ENCODE data around the gene PLXNB1.
"Not testable (repeated sequence)": the region's sequence is repeated elsewhere in the genome, so short reads cannot be mapped to it uniquely, and the experiment has no call there.

Gene PLXNB1

DNA sequence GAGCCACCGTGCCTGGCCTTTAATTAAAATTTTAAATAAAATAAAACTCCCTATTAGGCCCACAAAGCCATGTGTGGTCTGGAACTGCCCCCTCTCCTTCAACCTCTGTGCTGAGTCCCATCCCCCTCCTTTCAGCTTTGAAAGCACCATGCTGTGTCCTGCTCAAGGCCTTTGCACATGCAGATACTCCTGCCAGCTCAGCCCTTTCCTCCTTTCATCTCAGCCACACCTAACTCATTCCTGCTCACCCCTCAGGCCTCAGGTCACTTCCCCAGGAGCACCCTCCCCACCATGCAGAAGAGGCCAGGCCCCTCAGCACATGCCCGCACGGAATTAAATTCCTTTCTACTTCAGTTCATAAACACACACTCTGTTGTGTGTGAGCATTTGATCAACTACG, 44.7 kb upstream of the PLXNB1 start:
- no peak for DNase-seq (ENCODE audit: low spot score)
- TF ChIP-seq, protein P1, sequence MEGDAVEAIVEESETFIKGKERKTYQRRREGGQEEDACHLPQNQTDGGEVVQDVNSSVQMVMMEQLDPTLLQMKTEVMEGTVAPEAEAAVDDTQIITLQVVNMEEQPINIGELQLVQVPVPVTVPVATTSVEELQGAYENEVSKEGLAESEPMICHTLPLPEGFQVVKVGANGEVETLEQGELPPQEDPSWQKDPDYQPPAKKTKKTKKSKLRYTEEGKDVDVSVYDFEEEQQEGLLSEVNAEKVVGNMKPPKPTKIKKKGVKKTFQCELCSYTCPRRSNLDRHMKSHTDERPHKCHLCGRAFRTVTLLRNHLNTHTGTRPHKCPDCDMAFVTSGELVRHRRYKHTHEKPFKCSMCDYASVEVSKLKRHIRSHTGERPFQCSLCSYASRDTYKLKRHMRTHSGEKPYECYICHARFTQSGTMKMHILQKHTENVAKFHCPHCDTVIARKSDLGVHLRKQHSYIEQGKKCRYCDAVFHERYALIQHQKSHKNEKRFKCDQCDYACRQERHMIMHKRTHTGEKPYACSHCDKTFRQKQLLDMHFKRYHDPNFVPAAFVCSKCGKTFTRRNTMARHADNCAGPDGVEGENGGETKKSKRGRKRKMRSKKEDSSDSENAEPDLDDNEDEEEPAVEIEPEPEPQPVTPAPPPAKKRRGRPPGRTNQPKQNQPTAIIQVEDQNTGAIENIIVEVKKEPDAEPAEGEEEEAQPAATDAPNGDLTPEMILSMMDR (IDR thresholded peaks at IDR 0.05; ENCODE audit: extremely low read depth, missing control alignments): no peak

DNA sequence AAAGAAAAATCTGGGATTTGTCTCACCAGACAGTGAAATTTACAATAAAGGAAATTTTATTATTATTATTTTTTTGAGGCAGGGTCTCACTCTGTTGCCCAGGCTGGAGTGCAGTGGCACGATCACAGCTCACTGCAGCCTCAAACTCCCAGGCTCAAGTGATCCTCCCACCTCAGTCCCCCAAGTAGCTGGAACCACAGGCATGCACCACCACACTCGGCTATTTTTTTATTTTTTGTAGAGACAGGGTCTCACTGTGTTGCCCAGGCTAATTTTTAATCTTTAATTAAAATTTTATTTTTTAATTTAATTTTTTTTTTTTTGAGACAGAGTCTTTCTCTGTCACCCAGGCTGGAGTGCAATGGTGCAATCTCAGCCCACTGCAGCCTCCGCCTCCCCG, 44.1 kb upstream of the PLXNB1 start:
- not testable (repeated sequence) for DNase-seq (ENCODE audit: low spot score)

DNA sequence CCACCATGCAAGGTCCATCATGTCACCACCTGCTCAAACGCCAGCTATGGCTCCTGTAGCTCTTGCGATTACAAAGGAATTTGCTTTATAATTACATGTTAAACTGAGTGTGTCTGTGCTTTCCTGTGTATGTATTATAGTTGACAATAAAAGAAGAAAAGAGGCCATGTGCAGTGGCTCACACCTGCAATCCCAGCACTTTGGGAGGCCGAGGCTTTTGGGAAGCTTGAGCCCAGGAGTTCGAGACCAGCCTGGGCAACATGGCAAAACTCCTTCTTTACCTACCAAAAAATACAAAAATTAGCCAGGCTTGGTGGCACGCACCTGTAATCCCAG, 43.7 kb upstream of the PLXNB1 start:
- no peak for DNase-seq (ENCODE audit: low spot score)
- TF ChIP-seq, protein P1 (IDR thresholded peaks at IDR 0.05; ENCODE audit: extremely low read depth, missing control alignments): no peak

DNA sequence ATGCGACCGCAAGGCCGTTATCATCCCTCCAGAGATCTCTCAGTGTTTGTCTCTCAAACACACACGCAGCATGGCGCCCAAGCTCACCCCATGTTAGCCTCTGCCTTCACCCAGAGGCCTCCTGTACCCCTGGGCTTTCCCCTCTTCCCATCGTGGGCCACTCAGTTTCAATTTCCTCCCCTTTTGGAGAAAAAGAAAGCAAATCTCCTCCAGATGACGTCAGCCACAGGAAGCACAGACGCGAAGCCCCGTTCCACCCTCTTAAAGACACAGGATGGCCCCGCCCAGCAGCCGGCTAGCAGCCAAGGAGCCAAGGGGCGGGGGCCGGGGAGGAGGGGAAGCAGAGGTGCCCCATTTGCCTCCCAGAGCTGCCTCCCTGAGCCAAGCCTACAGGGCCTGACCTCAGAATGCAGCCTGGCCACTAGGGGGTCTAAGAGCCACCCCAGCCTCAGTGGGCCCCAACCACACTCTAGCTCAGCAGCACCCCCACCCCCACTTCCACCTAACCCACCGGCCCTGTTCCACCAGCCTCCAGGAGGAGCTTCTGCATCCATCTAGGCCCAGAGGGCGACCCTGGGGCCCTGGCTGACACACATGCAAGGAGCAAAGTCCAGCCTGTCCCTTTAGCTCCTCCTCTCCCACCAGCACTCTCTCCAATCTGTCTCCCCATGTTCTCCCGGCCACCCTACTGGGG, 43.2 kb upstream of the PLXNB1 start:
- TF ChIP-seq, protein P1 (IDR thresholded peaks at IDR 0.05; ENCODE audit: extremely low read depth, missing control alignments): peak; percentile 3
- peak; percentile 93 for DNase-seq (ENCODE audit: low spot score)

DNA sequence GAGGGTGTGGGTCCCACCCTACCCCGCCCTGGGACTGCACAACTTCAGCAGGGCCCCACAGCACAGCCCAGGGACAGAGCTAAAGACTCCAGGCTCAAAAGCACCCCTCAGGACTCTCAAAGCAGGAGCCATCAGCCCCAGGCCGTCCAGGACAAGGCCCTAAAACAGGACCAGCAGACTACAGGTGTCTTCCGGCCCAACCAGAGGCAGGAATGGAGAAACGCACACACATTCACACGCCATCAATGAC, 42.7 kb upstream of the PLXNB1 start:
- no peak for DNase-seq (ENCODE audit: low spot score)
- TF ChIP-seq, protein P1 (IDR thresholded peaks at IDR 0.05; ENCODE audit: extremely low read depth, missing control alignments): no peak

DNA sequence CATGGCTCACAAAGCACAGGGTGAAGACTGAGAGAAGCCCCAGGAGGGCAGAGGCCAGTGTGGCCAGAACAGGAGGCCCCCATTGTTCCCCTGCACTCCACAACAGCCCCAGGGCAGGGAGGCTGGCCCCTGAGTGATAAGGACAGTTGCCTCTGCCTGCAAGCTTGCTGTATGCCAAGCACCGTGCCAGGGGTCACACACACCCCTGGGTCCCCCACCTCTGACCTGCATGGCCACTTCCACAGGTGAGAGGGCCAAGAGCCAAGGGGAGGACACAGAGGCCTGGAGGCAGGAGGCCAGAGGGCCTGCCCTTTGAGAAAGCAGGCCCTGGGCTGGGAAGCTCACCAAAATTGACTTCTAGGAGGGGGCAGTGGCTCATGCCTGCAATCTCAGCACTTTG, 40.4 kb upstream of the PLXNB1 start:
- TF ChIP-seq, protein P1 (IDR thresholded peaks at IDR 0.05; ENCODE audit: extremely low read depth, missing control alignments): no peak
- DNase-seq (ENCODE audit: low spot score): no peak

DNA sequence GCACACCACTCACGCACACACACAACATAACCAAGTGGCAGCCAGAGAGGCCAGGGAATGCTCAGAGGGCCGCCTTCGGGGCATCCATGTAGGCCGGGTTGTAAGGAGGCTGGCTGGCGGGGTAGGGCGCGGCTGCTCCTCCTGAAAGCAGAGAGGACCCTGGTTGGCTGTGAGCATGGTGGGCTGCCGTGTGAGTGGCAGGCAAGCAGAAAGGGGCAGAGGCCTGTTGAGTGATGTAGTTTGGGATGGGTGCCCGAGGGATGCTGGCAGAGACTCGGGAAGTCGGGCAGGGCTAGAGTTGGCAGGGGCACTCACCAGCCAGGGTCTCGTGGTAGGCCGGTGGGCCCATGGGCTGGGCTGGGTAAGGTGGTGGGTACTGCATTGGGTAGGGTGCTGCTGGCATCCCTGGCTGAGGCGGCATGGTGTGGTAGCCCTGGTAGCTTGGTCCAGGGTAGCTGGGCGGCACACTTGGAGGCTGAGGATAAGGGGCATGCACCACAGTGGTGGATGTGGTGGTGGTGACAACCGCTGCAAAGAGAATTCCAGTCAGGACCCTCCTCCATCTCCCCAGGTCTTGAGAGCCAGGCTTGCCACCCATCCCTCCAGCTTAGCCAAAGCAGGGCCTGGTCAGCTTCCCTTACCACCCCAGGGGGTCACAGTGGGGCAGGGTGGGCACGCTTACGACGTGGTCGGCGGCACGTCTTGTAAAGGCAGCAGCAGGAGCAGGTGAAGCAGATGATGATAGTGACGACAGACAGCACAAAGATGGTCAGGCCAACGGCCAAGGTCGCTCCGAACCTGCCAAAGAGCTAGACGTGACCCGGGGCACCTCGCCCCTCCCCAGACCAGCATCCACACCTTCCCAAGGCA, 39.4 kb upstream of the PLXNB1 start:
- TF ChIP-seq, protein P1 (IDR thresholded peaks at IDR 0.05; ENCODE audit: extremely low read depth, missing control alignments): no peak

DNA sequence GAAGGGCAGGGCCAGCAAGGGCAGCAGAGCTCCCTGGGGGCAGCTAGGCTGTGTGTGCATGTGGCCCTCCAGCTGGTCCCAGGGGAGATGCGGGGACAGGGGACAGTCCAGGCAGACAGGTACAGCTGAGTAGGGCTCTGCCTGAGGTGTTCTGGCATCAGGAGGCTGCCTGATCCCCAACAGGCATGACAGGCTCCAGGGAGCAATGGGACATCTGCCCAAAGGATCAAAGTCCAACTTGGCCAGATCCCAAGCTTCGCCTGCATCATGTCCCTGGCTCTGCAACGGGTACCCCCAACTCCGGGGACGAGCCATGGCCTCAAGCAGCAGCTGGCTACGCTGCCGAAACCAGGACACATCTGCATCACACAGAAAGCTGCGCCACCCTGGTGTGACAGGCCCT, 38.4 kb upstream of the PLXNB1 start:
- no peak for DNase-seq (ENCODE audit: low spot score)
- TF ChIP-seq, protein P1 (IDR thresholded peaks at IDR 0.05; ENCODE audit: extremely low read depth, missing control alignments): no peak

More for the DNA sequence above, 39.4 kb upstream of the PLXNB1 start:
- DNase-seq (ENCODE audit: low spot score): no peak

All from GM20000 (cell line).